ENCODE results near the gene DCBLD1. TPM values are rescaled to one million over a fixed set of nuclear protein-coding genes. Genes with fewer than 3 reads are reported as not detected.

DCBLD1 gene
- total RNA-seq, 1 donor from 2014 or later = 4.5 TPM

- H3K27me3 Mint-ChIP-seq (ENCODE audit: insufficient read depth) = peaks cover 48% of the 10 kb centered on the region
- H3K27ac Mint-ChIP-seq = no peak overlapping the region
- no peak for DNase-seq (ENCODE audit: low spot score)
- no peaks in the 10 kb centered on the region for H3K9me3 Mint-ChIP-seq
- H3K4me3 Mint-ChIP-seq = no peak overlapping the region
- intact Hi-C loops (cut with micrococcal nuclease) = loop anchor here (5.0 kb wide), 2 partner anchors 197 to 1172 kb away; partner anchors contain the start of genes CEP85L and NUS1
- no peaks in the 10 kb centered on the region for H3K36me3 Mint-ChIP-seq (ENCODE audit: low read depth)
- peaks cover 25% of the 10 kb centered on the region for H3K4me1 Mint-ChIP-seq (ENCODE audit: low read depth)
These were observed 1.8 kb upstream of the DCBLD1 start for GRCh38 chr6:117480651-117481050.

- Mint-ChIP-seq H3K27ac (no peak overlapping the region), H3K4me3 (peak overlapping the region; percentile 79), H3K36me3 (ENCODE audit: low read depth) (no peaks in the 10 kb centered on the region), H3K9me3 (no peaks in the 10 kb centered on the region), H3K4me1 (ENCODE audit: low read depth) (peaks cover 25% of the 10 kb centered on the region), H3K27me3 (ENCODE audit: insufficient read depth) (peaks cover 49% of the 10 kb centered on the region)
- no peak for DNase-seq (ENCODE audit: low spot score)
- intact Hi-C loops (cut with micrococcal nuclease) = loop anchor here (5.0 kb wide), 2 partner anchors 196 to 1171 kb away; partner anchors contain the start of genes CEP85L and NUS1
These were observed 1.1 kb upstream of the DCBLD1 start for GRCh38 chr6:117481278-117481925.

- H3K27me3 Mint-ChIP-seq (ENCODE audit: insufficient read depth) = peaks cover 48% of the 10 kb centered on the region
- DNase-seq (ENCODE audit: low spot score) = no peak
- no peak overlapping the region for H3K27ac Mint-ChIP-seq
- H3K4me1 Mint-ChIP-seq (ENCODE audit: low read depth) = peaks cover 25% of the 10 kb centered on the region
- H3K36me3 Mint-ChIP-seq (ENCODE audit: low read depth) = no peaks in the 10 kb centered on the region
- peak overlapping the region; percentile 79 for H3K4me3 Mint-ChIP-seq
- intact Hi-C loops (cut with micrococcal nuclease) = loop anchor here (1.0 to 5.0 kb wide), 4 partner anchors 32 to 1170 kb away; partner anchors contain the start of genes CEP85L, GOPC and NUS1
- H3K9me3 Mint-ChIP-seq = no peaks in the 10 kb centered on the region
These were observed 591 bp upstream of the DCBLD1 start for GRCh38 chr6:117481926-117482239.

GRCh38 chr6:117483004-117483644 lies 650 bp downstream of the DCBLD1 start:
- intact Hi-C loops (cut with micrococcal nuclease) = loop anchor here (1.0 to 5.0 kb wide), 3 partner anchors 65 to 1169 kb away; partner anchors contain the start of genes CEP85L and NUS1
- H3K27ac Mint-ChIP-seq = peak overlapping the region; percentile 91
- DNase-seq (ENCODE audit: low spot score) = no peak
- peak overlapping the region; percentile 95 for H3K4me3 Mint-ChIP-seq
- peaks cover 23% of the 10 kb centered on the region for H3K4me1 Mint-ChIP-seq (ENCODE audit: low read depth)
- H3K9me3 Mint-ChIP-seq = no peaks in the 10 kb centered on the region
- no peaks in the 10 kb centered on the region for H3K36me3 Mint-ChIP-seq (ENCODE audit: low read depth)
- H3K27me3 Mint-ChIP-seq (ENCODE audit: insufficient read depth) = peaks cover 38% of the 10 kb centered on the region

GRCh38 chr6:117483645-117484016 lies 1.2 kb downstream of the DCBLD1 start:
- intact Hi-C loops (cut with micrococcal nuclease) = loop anchor here (1.0 to 5.0 kb wide), 3 partner anchors 65 to 1169 kb away; partner anchors contain the start of genes CEP85L and NUS1

GRCh38 chr6:117484052-117484646 lies 1.7 kb downstream of the DCBLD1 start:
- intact Hi-C loops (cut with micrococcal nuclease) = loop anchor here (5.0 kb wide), 2 partner anchors 193 to 1168 kb away; partner anchors contain the start of genes CEP85L and NUS1
- peaks cover 22% of the 10 kb centered on the region for H3K4me1 Mint-ChIP-seq (ENCODE audit: low read depth)
- no peak overlapping the region for H3K27ac Mint-ChIP-seq
- no peaks in the 10 kb centered on the region for H3K9me3 Mint-ChIP-seq
- DNase-seq (ENCODE audit: low spot score) = no peak
- H3K36me3 Mint-ChIP-seq (ENCODE audit: low read depth) = no peaks in the 10 kb centered on the region
- peak overlapping the region; percentile 95 for H3K4me3 Mint-ChIP-seq
- H3K27me3 Mint-ChIP-seq (ENCODE audit: insufficient read depth) = peaks cover 38% of the 10 kb centered on the region

More at GRCh38 chr6:117483645-117484016, 1.2 kb downstream of the DCBLD1 start:
- Mint-ChIP-seq H3K27ac (peak overlapping the region; percentile 91), H3K36me3 (ENCODE audit: low read depth) (no peaks in the 10 kb centered on the region), H3K9me3 (no peaks in the 10 kb centered on the region), H3K27me3 (ENCODE audit: insufficient read depth) (peaks cover 38% of the 10 kb centered on the region), H3K4me3 (peak overlapping the region; percentile 95), H3K4me1 (ENCODE audit: low read depth) (peaks cover 22% of the 10 kb centered on the region)
- DNase-seq (ENCODE audit: low spot score) = no peak

GRCh38 chr6:117485433-117485832 lies 3.0 kb downstream of the DCBLD1 start:
- Mint-ChIP-seq H3K27me3 (ENCODE audit: insufficient read depth) (peaks cover 38% of the 10 kb centered on the region), H3K27ac (no peak overlapping the region), H3K9me3 (no peaks in the 10 kb centered on the region), H3K36me3 (ENCODE audit: low read depth) (no peaks in the 10 kb centered on the region), H3K4me1 (ENCODE audit: low read depth) (peaks cover 22% of the 10 kb centered on the region), H3K4me3 (peak overlapping the region; percentile 40)
- intact Hi-C loops (cut with micrococcal nuclease) = no loop called here
- DNase-seq (ENCODE audit: low spot score) = no peak

- intact Hi-C loops (cut with micrococcal nuclease) = no loop called here
- peaks cover 11% of the 10 kb centered on the region for H3K4me1 Mint-ChIP-seq (ENCODE audit: low read depth)
- no peak overlapping the region for H3K4me3 Mint-ChIP-seq
- H3K27ac Mint-ChIP-seq = no peak overlapping the region
- H3K27me3 Mint-ChIP-seq (ENCODE audit: insufficient read depth) = peaks cover 19% of the 10 kb centered on the region
- no peaks in the 10 kb centered on the region for H3K9me3 Mint-ChIP-seq
- DNase-seq (ENCODE audit: low spot score) = no peak
- H3K36me3 Mint-ChIP-seq (ENCODE audit: low read depth) = no peaks in the 10 kb centered on the region
These were observed 5.3 kb downstream of the DCBLD1 start for GRCh38 chr6:117487821-117488220.

GRCh38 chr6:117489003-117489402 lies 6.5 kb downstream of the DCBLD1 start:
- Mint-ChIP-seq H3K36me3 (ENCODE audit: low read depth) (no peaks in the 10 kb centered on the region), H3K4me3 (no peak overlapping the region), H3K27ac (no peak overlapping the region), H3K27me3 (ENCODE audit: insufficient read depth) (peaks cover 15% of the 10 kb centered on the region), H3K4me1 (ENCODE audit: low read depth) (peaks cover 6% of the 10 kb centered on the region), H3K9me3 (no peaks in the 10 kb centered on the region)
- intact Hi-C loops (cut with micrococcal nuclease) = no loop called here
- no peak for DNase-seq (ENCODE audit: low spot score)

GRCh38 chr6:117491916-117492315 lies 9.4 kb downstream of the DCBLD1 start:
- Mint-ChIP-seq H3K27ac (no peak overlapping the region), H3K4me3 (no peak overlapping the region), H3K36me3 (ENCODE audit: low read depth) (no peaks in the 10 kb centered on the region), H3K27me3 (ENCODE audit: insufficient read depth) (peaks cover 2% of the 10 kb centered on the region), H3K4me1 (ENCODE audit: low read depth) (peaks cover 8% of the 10 kb centered on the region), H3K9me3 (no peaks in the 10 kb centered on the region)
- intact Hi-C loops (cut with micrococcal nuclease) = no loop called here
- no peak for DNase-seq (ENCODE audit: low spot score)

GRCh38 chr6:117493470-117493869 lies 11.0 kb downstream of the DCBLD1 start:
- intact Hi-C loops (cut with micrococcal nuclease) = no loop called here
- Mint-ChIP-seq H3K4me1 (ENCODE audit: low read depth) (peaks cover 14% of the 10 kb centered on the region), H3K36me3 (ENCODE audit: low read depth) (no peaks in the 10 kb centered on the region)

GRCh38 chr6:117494283-117494682 lies 11.8 kb downstream of the DCBLD1 start:
- H3K4me1 Mint-ChIP-seq (ENCODE audit: low read depth) = peaks cover 15% of the 10 kb centered on the region
- H3K27ac Mint-ChIP-seq = no peak overlapping the region
- no peak for DNase-seq (ENCODE audit: low spot score)
- H3K27me3 Mint-ChIP-seq (ENCODE audit: insufficient read depth) = peaks cover 4% of the 10 kb centered on the region
- intact Hi-C loops (cut with micrococcal nuclease) = no loop called here
- no peaks in the 10 kb centered on the region for H3K9me3 Mint-ChIP-seq
- no peaks in the 10 kb centered on the region for H3K36me3 Mint-ChIP-seq (ENCODE audit: low read depth)
- no peak overlapping the region for H3K4me3 Mint-ChIP-seq

More at GRCh38 chr6:117493470-117493869, 11.0 kb downstream of the DCBLD1 start:
- no peak for DNase-seq (ENCODE audit: low spot score)
- Mint-ChIP-seq H3K27me3 (ENCODE audit: insufficient read depth) (peaks cover 2% of the 10 kb centered on the region), H3K9me3 (no peaks in the 10 kb centered on the region), H3K4me3 (no peak overlapping the region), H3K27ac (no peak overlapping the region)
